ENCODE results near the gene ATP5F1E. TPM values are rescaled to one million over a fixed set of nuclear protein-coding genes. Genes with fewer than 3 reads are reported as not detected.

Gene ATP5F1E
- total RNA-seq, 1 experiment from 2014 or later: 52.7 TPM

DNA sequence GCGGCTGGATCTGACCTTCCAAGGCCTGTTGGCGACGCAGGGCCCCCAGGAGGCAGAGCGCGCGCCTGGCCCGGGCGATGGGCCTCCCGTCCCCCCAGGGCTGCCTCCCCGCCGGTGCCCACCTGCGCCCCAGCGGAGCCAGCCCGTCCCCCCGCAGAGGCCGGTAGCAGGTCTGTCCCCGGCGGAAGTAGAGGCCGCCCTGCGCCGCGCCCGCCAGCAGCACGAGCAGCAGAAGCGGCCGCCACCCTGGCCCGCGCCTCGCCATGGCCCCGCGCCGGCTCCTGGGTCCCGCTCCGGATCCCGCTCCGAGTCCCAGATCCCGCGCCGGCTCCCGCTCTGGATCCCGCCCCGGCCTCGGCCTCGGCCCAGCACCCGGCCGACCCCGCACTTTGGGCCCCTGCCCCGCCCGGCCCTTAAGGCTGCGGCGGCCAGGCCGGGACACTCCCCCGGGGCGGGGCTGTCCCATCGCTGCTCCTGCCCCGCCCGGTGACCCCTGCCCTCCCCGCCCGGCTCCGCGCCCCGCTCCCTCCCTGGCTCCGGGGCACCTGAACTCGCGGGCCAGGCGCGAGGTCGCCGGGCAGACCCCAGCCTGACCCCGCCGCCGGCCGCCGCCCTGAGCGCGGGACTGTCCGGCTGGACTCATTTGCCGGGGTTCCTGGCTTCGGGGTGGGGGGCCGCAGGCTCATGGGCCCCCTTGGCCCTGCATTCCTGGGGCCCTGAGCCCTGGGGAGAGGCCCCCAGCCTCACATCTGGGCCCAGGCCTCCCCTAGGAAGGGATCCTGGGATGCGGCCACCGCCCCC lies 25.1 kb downstream of the ATP5F1E start, which contains the start of gene CTSZ:
TSS of gene CTSZ (minus strand) at position 391 of the 801 bp plus-strand sequence. CDS start at position 265, 126 bp downstream.
- Histone ChIP-seq H4K91ac (ENCODE audit: insufficient read length, low read depth, low read length) (no peak within 1 kb of the TSS), H4K20me1 (ENCODE audit: control insufficient read depth, insufficient read depth, insufficient read length) (no peaks in the 10 kb centered on the region), H3K79me2 (ENCODE audit: insufficient read depth, low read length) (no peaks in the 10 kb centered on the region), H3K23me2 (ENCODE audit: insufficient read length, low read depth, low read length, poor library complexity, severe bottlenecking) (peaks cover 3% of the 10 kb centered on the region), H3K23ac (ENCODE audit: insufficient read length, low read depth, low read length) (no peak within 1 kb of the TSS), H3K9me3 (ENCODE audit: control insufficient read depth, low read depth, low read length) (no peaks in the 10 kb centered on the region), H3K4me1 (ENCODE audit: insufficient read depth, low read length) (peaks cover 7% of the 10 kb centered on the region; the same call in 1 of the 2 replicates), H2AK5ac (ENCODE audit: insufficient read length, low read length) (no peak within 1 kb of the TSS), H3K4me2 (ENCODE audit: insufficient read depth, insufficient read length, low read length) (peak within 1 kb of the TSS; percentile 42), H2BK15ac (ENCODE audit: low read depth, low read length) (no peak within 1 kb of the TSS), H3K56ac (ENCODE audit: insufficient read length, low read depth, low read length) (no peak within 1 kb of the TSS), H3K4ac (ENCODE audit: low read depth, low read length) (no peak within 1 kb of the TSS), H3T11ph (ENCODE audit: low read length) (no peak within 1 kb of the TSS), H3K27ac (ENCODE audit: insufficient read length, low read depth, low read length) (no peak within 1 kb of the TSS), H2BK20ac (ENCODE audit: low read depth, low read length, poor library complexity, severe bottlenecking) (no peak within 1 kb of the TSS), H2BK120ac (ENCODE audit: low read depth, low read length, poor library complexity, severe bottlenecking) (no peak within 1 kb of the TSS), H3K18ac (ENCODE audit: insufficient read length, low read depth, low read length) (peak within 1 kb of the TSS; percentile 46), H4K5ac (ENCODE audit: insufficient read length, low read depth, low read length) (no peak within 1 kb of the TSS), H3K27me3 (ENCODE audit: insufficient read depth, low read length) (no peaks in the 10 kb centered on the region), H4K8ac (replicated peaks; ENCODE audit: insufficient read length, low read depth, low read length) (no peak within 1 kb of the TSS), H3K14ac (ENCODE audit: insufficient read depth, low read length) (peak within 1 kb of the TSS; percentile 82), H2BK12ac (ENCODE audit: insufficient read length, low read depth, low read length) (no peak within 1 kb of the TSS), H2AFZ (ENCODE audit: low read length) (no peak within 1 kb of the TSS), H3K9ac (ENCODE audit: extremely low read depth, insufficient read length, low read length) (peak within 1 kb of the TSS; percentile 21), H2BK5ac (ENCODE audit: insufficient read length, low read length) (no peak within 1 kb of the TSS), H3K79me1 (ENCODE audit: insufficient read depth, low read depth, low read length, poor library complexity, severe bottlenecking) (no peaks in the 10 kb centered on the region)
- no peak for TF ChIP-seq CTCF (conservative IDR thresholded peaks at IDR 0.05)
- Mint-ChIP-seq H3K4me3 (peak within 1 kb of the TSS; percentile 60 to 76), H3K9me3 (no peaks in the 10 kb centered on the region), H3K27me3 (ENCODE audit: low read depth) (peaks cover 30% of the 10 kb centered on the region), H3K4me1 (peaks cover 25 to 28% of the 10 kb centered on the region in 2 experiments), H3K36me3 (ENCODE audit: insufficient read depth in 1 of 3, low read depth in 3 of 3) (peaks cover 0 to 6% (median 5%) of the 10 kb centered on the region in 3 experiments; a peak in 3 of 7 replicates), H3K27ac (no peak within 1 kb of the TSS)
- peak; percentile 67 for DNase-seq
- WGBS (ENCODE audit: extremely low coverage, insufficient read length, low lambda C conversion rate): no CpG with 5 or more reads among the region's 82 CpGs
